ENCODE measurements around the gene FAM229A.
"Not testable (repeated sequence)": the region's sequence is repeated elsewhere in the genome, so short reads cannot be mapped to it uniquely, and the experiment has no call there.

FAM229A gene

DNA sequence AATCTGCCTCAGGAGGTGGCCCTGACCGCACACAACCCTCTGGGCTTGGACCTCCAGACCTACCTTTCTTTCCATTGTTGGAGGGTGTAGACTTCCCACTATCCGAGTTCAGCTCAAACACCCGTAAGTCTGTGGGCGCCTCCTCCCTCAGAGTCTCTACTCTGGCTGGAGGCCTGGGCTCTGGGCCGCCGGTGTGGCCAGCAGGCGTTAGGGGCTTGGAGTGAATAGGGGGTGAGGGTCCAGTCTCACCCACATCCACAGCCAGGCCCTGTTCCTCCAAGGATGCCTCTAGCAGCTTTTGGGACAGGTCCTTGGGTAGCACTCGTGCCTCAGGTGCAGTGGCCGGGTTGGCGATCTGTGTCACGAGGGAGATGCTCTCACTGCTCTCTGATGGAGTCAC, 13.9 kb upstream of the FAM229A start:
- DNase-seq: no peak

DNA sequence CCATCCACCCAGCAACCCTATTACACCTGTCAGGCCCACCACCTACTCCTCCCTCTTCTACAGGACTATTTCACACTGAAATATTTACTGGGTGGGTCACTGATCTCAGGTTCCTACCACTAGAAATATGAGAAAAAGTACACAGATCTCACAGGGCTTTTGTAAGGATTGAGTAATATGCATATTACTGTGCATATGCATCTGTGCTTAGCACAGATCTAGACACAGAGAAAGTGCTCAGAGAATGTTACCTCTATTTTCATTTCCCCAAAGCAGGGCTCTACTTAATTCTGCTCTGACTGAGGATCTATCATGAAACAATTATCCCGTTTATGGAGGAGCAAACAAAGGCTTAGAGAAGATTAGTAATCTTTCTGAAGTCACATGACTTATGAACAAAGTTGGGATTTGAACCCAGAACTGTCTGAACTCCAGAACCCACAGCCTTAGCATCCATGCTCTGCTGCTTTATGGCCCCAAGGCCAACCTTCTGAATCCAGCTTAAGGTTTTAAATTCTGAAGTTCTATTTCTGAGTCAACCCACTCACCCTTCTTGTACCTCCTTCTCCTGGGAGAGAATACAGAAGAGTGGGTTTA, 11.8 kb upstream of the FAM229A start:
- DNase-seq: no peak

DNA sequence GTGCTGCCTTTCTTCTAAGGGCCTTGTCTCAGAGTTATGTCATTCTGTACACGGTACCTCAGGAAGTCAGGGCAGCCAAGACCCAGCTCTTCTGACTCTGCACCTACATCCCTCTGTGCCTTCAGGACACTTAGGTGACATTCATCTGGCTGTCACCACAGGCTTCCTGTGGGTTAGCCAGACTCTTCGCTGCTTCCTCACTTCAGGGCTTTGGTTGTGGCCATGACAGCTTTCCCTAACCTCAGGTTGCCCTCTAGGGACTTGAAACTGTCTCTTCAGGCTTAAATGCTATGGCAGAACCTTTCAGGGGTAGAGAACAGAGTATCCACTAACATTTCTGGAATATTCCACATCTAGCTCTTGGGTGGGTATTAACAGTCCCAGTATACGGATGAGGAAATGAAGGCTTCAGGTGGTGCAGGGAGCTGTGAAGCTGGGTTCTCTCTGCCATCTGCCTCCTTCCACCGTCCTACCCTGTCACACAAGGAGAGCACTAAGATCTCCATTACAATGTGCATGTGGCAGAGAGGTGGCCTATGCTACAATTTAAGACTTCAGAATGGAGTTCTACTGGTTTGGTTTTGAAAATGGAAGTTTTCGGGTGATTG, 10.0 kb upstream of the FAM229A start:
- peak; percentile 72 to 79 for DNase-seq

DNA sequence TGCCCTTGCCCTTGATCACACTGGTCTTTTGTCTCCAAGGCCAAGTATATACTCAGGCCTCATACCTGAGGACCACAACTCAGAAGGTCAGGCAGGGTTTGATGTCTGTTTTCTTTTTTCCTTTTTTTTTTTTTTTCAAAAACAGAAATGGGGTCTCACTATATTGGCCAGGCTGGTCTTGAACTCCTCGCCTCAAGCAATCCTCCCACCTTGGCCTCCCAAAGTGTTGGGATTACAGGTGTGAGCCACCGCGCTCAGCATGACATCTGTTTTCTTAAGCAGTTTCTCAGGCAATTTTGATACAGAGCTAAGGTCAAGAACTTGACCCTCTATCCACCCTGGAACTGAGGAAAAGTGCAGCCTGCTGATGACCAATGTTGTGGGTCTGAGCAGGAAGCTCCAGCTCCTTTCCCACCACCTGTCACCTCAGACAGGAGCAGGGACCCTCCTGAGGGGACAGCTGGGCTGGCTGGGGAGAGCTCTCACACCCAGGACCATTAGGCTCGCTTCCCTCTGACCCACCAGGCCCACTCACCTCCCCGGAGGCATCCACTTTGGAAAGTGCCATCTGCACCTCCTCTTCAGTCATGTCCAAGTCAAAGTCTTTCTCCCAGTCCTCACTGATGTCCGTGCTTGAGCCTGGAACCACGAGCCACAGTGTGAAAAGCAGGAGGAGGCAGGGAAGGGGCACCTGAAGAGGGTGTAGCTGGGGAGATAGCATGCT, 5.8 kb upstream of the FAM229A start:
- DNase-seq: no peak

DNA sequence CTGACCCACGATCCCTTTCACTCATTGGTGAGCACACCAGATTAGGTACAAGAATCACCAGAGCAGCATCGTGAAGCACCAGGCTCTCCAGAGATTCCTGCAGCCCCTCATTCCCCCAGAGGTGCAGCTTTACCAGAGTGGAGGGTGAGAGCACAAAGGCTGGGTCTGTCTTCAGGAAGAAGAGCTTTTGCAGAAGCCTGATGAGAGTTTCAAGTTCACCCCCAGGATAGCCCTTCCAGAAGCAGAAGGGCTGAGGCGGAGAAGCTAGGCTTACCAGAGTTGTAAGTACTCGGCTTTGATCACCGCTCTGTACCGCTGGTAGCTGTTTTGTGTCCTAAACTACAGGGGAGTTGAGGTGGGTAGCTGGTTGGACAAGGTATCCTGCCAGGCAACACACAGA, 3.2 kb upstream of the FAM229A start:
- no peak for DNase-seq

DNA sequence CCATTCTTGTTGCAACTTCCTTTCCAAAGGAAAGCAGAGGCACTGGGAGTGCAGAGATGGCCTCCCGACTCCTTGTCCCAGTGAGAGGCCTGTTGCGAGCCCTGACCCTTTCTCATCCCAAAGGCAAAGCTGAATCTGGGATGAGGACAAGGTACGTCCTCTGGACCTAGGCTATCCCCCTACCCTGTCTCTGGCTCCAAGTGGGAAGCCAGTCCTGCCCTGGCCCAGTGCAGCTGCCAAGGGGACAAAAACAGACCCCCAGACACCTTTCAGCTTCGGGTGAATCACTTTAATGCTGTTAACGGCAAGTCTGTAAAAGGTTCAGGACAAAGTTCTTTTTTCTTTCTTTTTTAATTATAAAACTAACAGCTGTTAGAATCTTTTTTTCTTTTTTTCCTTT, 2.6 kb upstream of the FAM229A start:
- no peak for DNase-seq

DNA sequence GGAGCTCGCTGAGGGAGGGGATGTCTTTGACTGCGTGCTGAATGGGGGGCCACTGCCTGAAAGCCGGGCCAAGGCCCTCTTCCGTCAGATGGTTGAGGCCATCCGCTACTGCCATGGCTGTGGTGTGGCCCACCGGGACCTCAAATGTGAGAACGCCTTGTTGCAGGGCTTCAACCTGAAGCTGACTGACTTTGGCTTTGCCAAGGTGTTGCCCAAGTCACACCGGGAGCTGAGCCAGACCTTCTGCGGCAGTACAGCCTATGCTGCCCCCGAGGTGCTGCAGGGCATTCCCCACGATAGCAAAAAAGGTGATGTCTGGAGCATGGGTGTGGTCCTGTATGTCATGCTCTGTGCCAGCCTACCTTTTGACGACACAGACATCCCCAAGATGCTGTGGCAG, 1.4 kb upstream of the FAM229A start:
- DNase-seq: no peak

DNA sequence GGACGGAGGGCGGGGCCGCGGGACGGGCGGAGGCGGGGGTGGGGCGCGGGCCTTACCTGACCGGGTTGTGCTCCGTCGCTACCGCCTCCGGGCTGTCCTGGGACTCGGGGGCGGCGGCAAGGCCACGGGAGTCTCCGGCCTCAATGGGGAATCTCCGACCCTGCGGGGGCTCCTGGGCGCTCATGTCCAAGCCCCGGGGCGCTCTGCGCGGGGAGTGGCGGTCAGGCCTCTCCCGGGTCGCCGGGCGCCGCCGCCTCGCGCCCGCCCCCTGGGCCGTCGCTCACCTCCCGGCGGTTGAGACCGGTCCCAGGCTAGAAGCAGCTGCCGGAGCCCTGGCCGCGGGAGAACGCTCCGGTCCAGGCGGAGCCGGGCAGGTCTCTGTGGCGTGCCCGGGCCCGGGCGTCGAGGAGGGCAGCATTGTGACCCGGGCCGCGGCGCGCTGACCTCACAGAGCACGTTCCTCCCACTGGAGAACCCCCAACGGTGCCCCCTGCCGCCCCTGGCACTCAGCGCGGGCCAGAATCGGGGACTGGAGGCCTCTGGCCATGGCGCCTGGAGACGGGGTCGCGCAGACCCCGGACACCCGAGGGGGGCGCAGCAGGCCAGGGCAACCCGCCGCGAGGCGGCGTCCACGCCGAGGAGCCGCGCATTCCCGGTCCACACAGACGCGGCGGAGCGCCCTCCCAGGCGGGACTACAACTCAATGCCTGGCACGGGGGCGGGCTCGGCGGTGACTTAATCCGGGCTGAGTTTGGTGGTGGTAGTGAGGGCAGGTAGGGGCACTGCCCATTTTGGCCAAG, 411 bp downstream of the FAM229A start:
- peak in 1 of 2 donors; percentile 22 for DNase-seq

DNA sequence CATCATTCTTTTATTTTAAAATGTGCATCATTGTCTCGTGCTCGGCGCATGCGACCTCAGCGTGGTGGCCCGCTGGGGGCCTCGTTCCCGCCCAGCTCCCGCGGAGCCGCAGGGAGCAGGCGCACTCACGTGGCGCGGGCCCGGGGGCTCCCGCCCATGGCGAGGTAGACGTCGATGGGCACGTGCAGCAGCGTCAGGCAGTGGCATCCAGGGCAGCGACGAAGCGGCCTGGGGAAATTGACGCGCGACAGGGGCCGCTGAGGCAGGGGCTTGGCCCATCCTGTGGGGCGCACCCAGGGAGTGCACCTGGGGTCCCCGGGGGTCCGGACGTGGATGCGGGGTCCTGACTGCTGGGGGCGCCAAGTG, 994 bp downstream of the FAM229A start:
- no peak for DNase-seq

DNA sequence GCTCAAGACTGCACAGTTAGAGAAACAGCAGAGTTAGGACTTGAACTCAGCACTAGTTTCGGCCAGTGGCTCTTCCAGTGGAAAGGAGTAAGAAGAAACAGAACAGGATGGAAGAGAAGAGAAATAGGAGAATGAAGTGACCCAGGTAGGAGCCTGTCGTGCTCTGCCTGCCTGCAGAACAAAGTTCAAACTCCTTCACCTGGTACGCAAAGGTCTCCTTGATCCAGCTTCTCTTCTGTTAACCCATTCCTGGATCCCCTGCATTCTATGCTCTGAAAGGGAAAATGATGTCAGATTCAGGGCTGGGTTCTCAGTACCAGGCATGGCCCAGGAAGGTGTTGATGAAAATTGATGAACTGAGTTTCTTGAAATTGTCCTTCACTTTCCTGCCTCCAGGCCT, 3.9 kb downstream of the FAM229A start:
- DNase-seq: no peak

DNA sequence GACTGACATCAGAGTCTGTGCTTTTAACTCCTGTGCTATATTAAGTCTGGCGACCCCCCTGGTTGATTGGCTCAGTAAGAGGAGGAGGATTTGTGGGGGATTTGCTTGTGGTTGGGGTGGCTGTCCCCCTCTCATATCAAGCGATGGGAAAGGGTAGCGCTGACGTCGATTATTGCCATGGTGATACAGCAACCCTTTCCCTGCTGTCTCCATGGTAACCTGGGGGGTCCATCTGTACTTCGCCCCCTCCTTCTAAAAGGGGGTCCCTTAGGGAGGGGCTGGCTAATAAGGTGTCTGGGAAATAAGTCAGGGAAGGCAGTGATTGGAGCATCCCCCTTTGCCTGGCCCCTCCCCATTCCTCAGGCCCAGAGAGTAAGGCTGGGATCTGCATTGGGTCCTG, 4.7 kb downstream of the FAM229A start:
- no peak for DNase-seq

DNA sequence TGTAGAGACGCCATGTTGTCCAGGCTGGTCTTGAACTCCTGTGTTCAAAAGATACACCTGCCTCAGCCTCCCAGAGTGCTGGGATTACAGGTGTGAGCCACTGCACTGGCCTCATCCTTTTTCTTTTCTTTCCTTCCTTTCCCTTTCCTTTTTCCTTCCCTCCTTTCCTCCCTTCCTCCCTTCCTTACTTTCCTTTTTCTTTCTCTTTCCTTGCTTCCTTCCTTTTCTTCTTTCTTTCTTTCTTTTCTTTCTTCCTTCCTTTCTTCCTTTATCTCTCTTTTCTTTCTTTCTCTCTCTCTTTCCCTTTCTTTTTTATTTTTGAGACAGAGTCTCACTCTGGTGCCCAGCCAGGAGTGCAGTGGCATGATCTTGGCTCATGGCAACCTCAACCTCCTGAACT, 5.8 kb downstream of the FAM229A start:
- no peak for DNase-seq

DNA sequence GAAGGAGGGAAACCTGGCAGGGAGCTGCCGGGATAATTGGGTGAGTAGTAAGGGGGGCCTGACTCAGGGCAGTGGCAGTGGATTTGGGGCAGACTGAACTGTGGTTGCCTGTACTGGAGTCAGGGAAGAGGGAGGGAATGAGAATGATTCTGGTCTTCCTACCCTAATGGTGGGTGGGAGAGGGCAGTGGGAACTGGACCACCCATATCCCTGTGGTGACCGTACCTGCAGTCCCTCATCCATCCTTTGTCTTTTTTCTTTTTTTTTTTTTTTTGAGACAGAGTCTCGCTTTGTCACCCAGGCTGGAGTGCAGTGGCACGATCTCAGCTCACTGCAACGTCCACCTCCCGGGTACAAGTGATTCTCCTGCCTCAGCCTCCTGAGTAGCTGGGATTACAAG, 6.5 kb downstream of the FAM229A start:
- not testable (repeated sequence) for DNase-seq

DNA sequence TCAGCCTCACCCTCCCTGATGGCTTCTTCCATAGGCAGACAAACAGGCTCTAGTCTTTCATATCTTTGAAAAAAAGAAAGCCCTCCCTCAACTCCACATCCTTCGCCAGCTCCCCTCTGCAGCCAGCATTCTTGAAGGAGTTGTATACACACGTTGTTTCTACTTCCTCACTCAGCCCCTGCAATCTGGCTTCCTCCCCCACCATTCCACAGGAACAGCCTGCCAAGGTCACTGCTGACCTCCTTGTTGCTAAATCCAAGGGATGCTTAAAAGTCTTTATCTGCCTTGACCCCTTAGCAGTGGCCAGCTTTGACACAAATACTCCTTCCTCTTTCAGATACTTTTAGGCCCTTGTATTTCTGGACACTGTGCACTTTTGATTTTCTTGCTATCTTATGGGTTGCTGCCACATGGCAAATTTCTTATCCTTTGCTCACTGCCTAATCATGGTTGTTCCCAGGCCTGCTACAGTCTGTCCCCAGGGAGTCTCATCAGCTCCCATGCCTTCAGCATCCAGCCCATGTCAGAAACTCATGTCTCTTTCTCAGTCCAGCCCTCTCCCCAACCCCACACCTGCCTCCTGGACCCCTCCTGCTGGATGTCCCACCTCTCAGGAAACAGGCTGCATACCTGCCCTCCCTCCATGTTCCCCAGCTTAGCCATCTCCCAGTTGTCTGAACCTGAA, 8.3 kb downstream of the FAM229A start:
- no peak for DNase-seq

DNA sequence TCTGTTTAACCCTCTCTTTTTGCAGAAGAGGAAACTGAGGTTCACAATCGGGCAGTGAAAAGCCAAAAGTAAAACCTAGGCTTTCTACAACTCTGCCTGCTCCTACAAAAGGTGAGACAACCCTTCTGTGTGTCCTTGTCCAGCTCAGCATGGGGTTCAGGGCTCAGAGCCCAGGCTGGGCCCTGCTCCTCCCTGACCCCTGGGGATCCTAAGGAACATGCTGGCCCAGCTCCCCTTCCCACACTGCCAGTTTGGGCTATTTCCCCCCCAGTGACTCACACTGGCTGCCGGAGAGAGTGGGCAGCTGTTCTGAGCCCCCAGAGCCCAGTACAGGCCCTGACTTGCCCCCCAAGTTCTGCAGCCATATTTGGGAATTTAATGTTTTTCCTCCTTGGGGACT, 8.9 kb downstream of the FAM229A start:
- no peak for DNase-seq

DNA sequence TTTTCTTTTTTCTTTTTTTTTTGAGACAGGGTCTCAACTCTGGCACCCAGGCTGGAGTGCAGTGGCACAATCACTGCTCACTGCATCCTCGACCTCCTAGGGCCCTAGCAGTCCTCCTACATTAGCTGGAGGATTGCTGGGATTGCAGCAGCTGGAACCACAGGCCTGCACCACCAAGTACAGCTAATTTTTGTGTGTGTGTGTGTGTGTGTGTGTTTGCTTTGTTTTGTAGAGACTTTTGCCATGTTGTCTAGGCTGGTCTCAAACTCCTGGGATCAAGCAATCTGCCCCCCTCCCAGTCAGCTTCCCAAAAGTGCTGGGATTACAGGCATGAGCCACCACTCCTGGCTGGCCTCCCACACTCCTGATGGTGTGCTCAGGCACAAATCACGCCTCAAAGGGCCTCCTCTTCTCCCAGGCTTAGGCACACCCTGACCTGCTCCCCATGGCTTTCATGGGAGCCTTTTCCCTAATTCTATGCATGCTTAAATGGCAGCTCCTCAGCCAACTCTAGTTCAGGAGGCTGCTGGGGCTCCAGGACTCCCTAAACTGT, 9.4 kb downstream of the FAM229A start:
- DNase-seq: no peak

DNA sequence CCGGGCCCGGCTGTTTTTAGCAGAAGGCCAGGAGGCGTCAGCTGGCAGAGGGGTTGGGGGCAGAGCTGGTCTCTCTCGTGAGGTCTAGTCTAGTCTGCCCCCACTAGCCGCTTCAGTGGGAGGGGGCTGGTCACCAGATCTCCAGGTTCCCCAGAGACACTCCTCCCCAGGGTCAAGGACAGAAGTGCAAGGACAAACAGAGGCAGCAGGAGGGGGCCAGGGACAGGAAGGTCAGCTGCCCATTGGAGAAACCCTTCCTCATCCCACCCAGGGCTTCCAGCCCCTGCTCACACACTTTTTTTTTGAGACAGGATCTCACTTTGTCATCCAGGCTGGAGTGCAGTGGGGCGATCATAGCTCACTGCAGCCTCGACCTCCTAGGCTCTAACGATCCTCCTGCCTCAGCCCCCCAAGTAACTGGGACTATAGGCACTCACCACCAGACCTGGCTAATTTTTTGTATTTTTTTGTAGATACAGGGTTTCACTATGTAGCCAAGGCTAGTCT, 10.0 kb downstream of the FAM229A start:
- DNase-seq: no peak

DNA sequence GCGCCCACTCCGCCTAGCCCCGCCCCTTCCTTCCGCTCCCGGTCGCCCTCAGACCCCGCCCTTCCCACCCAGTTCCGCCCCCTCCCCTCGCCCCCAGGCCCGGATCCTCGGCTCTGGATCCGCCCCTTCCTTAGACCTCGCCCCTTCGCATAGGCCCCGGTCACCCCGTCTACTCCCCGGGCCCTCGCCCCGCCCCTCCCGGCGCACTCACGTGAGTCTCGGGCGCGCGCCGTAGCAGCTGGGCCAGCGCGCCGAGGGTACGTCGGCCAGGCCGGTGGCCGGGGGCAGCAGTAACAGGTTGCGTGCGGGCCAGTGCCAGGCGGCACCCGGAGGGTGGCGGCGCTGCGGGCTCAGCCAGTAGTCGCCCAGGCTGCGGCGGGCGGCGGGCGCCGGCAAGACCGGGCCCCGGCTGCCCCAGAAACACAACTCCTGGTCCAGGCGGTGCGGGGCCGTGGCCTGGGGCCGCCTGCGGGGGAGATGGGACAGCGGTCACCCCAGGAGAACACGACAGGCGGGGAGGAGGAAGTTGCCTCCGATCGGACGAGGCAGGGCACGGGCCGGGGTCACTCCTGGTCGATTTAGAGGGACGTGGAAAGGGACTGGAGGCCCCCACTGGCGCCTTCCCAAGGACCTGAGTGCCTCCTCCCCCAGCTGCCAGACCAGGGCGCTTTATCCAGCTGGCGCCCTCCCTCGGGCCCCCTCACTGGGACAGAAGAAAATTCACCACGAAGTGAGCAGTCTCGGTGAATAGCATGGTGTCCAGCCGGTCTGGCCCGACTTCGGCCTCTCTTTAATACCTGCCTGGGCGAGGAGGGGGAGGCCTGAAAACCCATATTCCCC, 10.7 kb downstream of the FAM229A start:
- DNase-seq: peak; percentile 94 to 95

DNA sequence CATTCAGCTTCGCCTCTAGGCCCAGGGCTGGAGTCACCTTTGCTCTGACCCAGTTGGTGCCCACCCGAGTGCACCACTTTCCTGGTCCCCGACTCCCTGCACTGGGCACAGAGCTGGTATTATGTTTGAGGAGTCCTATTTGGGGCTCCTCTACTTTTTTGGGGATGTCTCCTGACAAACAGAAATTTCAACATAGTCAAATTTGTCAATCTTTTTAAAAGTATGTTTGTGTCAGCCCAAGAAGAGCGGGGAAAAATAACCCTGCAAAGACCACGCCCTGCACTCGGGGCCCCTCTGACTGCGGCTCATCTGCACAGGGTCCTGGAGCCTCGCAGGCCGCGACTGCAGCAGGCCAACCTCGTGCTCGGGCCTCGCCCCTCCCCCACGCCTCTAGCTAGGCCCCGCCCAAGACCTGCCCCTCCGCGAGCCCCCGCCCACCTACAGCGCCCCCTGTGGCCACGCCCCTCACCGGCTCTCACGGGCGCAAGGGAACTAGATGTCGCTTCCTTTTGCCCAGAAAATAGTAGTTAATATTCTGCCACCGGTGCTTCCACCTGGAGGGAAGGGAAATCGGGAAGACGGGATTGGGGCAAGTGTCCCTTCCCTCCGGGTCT, 11.4 kb downstream of the FAM229A start:
- no peak for DNase-seq

DNA sequence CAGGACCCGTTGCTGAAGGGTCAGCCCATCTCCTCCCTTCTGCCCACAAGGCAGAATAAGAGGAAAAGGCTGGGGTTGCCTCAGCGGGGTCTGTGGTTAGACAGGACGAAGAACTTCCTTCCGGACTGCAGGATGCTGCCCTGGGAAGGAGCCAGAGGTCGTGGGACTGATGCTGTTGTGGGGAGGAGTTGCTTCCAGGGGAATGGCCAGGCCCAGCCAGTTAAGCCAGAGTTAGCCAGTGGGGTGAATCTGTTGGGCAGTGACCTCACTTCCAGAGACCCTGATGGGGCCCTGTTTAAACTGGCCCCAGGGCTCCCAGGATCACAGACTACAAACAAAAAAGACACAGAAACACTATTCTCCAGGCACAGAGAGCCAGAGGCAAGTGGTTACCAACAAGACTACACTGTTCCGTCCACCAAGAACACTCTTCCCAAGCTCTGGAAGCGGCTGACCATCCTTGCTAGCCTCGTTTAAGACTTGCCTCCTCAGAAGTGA, 13.0 kb downstream of the FAM229A start:
- peak in 1 of 2 donors; percentile 25 for DNase-seq
